Stimulated activated CD4-positive, alpha-beta T cell treated with anti-CD3 and anti-CD28 coated beads, Interleukin-1b, Interleukin-23, amount 100 ng/mL, for 4 hours (primary cell): Measurements from ENCODE around the gene SLC41A1.
A peak's percentile ranks its signal among the peaks of the same experiment; 100 is the strongest.

Experiments used
- DNase-seq, 2 donors: peaks; one replicate each; pipeline ENCODE4 v3.0.0-alpha.2; 2020; ENCODE audit warnings: low read depth in 2 of 2

The SLC41A1 gene

DNA sequence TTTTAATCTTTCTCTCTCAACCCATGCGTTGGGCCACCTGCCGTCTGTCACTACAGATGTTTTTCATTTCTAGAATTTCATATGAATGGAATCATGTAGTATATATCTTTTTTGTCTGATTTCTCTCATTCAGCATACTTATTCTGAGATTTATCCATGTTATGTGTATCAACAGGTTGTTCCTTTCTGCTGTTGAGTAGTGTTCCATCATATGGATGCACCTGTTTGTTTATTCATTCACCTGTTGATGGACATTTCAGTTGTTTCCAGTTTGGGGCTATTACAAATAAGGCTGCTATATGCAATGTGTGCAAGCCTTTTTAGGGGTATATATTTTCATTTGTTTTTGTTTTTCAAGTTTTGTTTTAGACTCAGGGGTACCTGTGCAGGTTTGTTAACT is 9.4 kb upstream of the SLC41A1 start:
- no peak for DNase-seq

- DNase-seq = no peak
Observed at GRCh38 chr1:205817988-205818387, 5.0 kb upstream of the SLC41A1 start.

GRCh38 chr1:205817364-205817763 is 4.4 kb upstream of the SLC41A1 start:
- DNase-seq = no peak

DNA sequence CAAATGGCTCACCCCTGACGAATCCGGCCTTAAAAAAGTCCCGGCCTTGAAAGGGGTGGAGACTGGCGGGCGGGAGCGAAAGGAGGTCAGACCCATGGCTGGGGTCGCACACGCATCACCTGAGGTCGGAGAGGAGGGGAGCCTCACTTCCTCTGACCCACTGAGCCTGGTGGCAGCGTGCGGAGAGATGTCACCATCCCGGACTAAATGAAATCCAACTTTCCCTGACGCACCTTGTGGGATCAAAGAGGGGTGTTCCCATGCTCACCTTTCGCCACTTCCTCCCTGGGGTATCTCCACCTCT is 709 bp upstream of the SLC41A1 start:
- no peak for DNase-seq

- DNase-seq = no peak
Observed at GRCh38 chr1:205812271-205812877, 624 bp downstream of the SLC41A1 start.

DNA sequence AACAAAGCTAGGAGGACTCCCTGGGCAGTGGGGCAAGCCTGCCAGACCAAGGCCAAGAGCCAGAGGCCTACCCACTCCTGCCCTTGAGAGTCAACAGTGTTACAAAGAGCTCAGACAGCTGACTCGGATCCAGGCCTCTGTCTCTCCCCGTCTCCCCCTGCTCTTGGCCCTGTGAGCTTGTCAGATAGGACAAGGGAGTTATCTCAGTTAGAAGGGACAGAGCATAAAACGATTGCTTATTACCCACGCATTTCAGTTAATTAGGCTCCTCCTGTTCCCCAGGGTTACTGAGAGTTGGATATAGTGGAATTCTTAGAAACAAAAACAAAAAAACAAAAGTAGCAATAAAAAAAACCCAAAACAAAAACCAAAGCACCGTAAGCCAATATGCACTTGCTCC is 1.3 kb downstream of the SLC41A1 start:
- DNase-seq = no peak

GRCh38 chr1:205810448-205811157 is 2.4 kb downstream of the SLC41A1 start:
- no peak for DNase-seq

GRCh38 chr1:205809942-205810345 is 3.1 kb downstream of the SLC41A1 start:
- DNase-seq = no peak

DNA sequence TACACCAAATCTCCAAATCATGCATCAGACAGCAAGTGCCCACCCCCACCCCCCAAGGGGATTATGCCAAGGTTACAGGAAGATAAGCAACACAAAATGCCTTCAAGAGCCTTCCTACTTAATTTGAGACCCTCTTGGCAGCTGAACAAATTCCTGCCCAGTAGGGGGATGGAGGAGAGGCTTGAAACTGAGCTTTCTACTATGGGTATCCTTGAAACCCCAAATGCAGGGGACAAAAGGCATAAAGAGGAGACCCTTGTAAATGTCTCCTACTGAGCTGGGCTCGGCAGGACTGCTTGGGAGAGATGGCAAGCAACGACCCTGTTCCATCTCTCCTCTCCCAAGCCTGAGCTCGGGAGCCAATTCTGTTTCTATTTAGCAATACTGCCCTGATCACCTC is 3.5 kb downstream of the SLC41A1 start:
- no peak for DNase-seq

GRCh38 chr1:205805082-205805711 is 7.8 kb downstream of the SLC41A1 start:
- peak in 1 of 2 donors; percentile 14 for DNase-seq

- DNase-seq = no peak
Observed at GRCh38 chr1:205804605-205805004, 8.4 kb downstream of the SLC41A1 start.

DNA sequence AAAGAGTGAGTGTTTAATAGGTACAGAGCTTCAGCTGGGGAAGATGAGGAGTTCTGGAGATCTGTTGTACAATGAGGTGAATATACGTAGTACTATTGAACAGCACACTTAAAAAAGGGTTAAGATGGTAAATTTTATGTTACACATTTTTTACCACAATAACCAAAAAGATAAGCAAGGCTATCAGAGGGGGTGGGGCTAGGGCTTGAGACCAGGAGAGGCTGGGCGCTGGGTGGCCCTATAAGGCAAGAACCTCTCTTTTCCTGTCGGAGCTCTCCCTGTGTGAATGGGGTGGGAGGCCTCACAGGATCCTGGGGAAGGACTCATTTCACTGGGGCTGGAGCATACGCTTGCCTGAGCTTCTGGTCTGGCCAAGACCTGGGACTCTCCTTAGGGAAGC is 9.0 kb downstream of the SLC41A1 start:
- DNase-seq = no peak

DNA sequence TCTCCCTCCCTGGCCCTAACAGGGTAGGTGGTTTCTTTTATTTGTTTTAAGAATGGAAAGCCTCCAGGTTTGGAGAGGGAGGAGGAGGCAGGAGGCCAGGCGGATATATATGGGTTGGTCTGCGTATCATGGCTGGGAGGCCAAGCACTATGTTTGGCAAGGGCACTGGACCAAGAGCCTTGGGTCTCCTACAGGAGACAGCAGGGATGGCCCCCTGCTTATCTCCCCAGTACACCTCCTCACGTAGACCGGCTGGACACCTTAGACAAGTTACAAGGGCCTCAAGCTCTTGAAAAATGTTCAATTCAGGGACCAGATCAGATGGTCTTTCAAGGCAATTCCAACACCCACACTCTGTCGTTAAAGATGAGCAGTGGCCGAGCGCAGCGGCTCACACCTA is 10.9 kb downstream of the SLC41A1 start:
- no peak for DNase-seq

GRCh38 chr1:205800981-205801703 is 11.9 kb downstream of the SLC41A1 start:
- no peak for DNase-seq

GRCh38 chr1:205800427-205800826 is 12.6 kb downstream of the SLC41A1 start:
- no peak for DNase-seq

GRCh38 chr1:205798577-205798976 is 14.4 kb downstream of the SLC41A1 start:
- no peak for DNase-seq

DNA sequence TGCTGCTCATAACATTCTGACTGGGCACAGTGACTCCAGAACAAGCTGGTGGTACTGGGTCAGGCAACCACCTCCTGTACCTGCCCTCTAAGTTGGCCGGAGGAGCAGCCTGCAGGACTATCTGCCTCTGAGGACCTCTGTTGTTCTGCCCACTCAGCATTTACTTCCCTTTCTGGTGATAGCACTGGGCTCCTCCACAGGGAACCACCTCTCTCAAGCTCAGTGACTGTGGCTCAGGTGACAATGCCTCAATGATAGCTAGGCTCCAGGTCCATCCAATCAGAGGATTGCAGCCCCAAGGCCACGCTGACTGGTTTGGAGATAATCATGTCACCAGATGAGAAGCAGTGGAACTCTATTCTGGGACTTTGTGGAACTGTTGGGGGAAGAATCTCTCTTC is 15.8 kb downstream of the SLC41A1 start:
- no peak for DNase-seq

DNA sequence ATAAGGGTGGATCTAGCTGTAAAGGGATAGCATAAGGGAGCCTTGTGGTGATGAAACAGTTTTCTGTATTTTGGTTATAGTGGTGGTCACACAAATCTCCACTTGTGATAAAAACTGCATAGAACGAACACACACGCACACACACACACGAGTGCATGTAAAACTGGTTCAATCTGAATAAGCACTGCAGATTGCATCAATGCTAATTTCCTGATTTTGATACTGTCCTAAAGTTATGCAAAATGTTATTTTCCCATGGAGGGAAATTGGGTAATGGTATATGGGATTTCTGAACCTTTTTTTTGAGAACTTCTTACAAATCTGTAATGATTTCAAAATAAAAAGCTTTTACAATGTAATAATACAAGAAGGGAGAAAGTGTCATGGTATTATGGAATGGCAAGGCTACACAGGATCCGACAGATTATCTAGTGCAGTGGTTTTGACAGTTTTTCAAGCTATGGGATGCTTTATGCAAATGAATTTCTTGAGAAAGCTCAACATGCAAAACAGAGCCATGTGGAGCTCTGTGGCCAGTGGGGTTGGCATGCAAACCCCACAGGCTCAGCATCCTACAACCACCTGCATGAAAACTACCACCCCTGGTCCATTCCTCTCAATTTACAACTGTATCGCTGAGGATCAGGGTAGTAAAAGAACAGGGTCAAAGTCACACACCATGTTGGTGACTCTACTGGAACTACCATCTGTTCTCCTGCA is 18.8 kb downstream of the SLC41A1 start:
- DNase-seq = no peak

GRCh38 chr1:205792961-205793673 is 19.9 kb downstream of the SLC41A1 start:
- DNase-seq = no peak

DNA sequence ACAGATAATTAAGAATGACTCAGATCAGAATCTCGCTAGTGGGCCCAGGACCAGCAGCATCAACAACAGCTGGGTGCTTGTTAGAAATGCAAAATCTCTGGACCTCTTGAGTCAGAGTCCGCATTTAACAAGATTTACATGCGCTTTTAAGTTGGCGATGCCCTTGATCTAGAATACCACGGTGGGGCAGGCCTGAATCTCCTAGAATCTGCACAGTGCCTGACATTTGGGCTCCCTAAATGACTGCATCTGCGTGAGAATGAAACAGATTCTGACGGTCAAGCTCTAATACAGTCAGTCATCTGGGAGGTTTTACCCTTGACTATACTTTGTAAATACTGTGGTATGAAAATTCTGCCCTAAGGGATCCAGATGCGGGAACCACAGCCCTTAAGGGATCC is 20.5 kb downstream of the SLC41A1 start:
- DNase-seq = no peak

GRCh38 chr1:205791568-205792180 is 21.3 kb downstream of the SLC41A1 start:
- DNase-seq = peak; percentile 44 to 50
